Measurements from ENCODE around the gene SH3GLB1. TPM values are rescaled to one million over a fixed set of nuclear protein-coding genes. Genes with fewer than 3 reads are reported as not detected.
A peak's percentile ranks its signal among the peaks of the same experiment; 100 is the strongest.

The SH3GLB1 gene
- total RNA-seq, 6 donors from 2014 or later = 23.9 to 94.6 (median 62.0) TPM

DNA sequence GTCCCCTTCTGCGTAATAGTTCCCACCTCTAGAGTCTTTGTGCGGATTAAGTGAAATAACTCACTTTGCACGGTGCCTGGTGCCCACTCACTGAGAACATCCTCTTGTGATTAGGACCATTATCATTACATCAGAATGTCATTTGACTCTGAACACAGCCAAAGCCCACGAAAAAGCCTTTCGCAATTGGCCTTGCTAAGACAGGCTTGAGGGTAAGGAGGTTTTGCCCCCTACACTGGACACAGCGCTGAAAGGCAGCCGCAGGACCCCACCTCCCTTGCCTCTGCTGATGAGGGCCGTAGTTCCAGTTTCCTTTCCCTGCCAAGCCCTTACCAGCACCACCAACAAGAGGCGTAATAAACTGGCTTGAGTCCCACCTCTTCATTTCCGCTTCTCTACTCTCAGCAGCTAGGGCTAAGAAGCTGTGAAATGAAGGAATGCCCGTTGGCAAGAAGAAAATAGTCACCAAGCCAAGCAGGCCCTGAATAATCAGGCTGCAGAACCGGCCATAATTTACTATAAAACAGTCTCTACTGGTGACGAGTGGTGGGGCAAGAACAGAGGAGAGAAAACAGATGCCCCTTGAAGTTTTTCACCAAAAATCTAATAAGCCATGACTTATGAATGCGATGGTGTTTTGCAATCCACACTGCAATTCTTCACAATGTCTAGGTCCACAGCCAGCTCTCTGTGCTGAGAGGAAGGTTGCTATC is 53.1 kb downstream of the SH3GLB1 start:
- peak overlapping the region in 2 of 4 donors; percentile 61 to 69 for H3K27ac ChIP-seq
- peaks cover 0 to 3% (median 0%) of the 10 kb centered on the region in 4 donors for H3K4me1 ChIP-seq
- DNase-seq = peak; percentile 3 to 68
- H3K9me3 ChIP-seq = no peaks in the 10 kb centered on the region
- no peaks in the 10 kb centered on the region for H3K36me3 ChIP-seq
- no peaks in the 10 kb centered on the region for H3K27me3 ChIP-seq
- ATAC-seq (ENCODE audit: low FRiP score in 2 of 2) = peak; percentile 20 to 51
- 62 to 75% methylated on average over 14 of the region's 14 CpGs for whole genome bisulfite sequencing, 2 donors
- TF ChIP-seq POLR2A (IDR thresholded peaks at IDR 0.05) = no peak
- no peak for TF ChIP-seq EP300 (IDR thresholded peaks at IDR 0.05)
- TF ChIP-seq, protein P1, sequence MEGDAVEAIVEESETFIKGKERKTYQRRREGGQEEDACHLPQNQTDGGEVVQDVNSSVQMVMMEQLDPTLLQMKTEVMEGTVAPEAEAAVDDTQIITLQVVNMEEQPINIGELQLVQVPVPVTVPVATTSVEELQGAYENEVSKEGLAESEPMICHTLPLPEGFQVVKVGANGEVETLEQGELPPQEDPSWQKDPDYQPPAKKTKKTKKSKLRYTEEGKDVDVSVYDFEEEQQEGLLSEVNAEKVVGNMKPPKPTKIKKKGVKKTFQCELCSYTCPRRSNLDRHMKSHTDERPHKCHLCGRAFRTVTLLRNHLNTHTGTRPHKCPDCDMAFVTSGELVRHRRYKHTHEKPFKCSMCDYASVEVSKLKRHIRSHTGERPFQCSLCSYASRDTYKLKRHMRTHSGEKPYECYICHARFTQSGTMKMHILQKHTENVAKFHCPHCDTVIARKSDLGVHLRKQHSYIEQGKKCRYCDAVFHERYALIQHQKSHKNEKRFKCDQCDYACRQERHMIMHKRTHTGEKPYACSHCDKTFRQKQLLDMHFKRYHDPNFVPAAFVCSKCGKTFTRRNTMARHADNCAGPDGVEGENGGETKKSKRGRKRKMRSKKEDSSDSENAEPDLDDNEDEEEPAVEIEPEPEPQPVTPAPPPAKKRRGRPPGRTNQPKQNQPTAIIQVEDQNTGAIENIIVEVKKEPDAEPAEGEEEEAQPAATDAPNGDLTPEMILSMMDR (IDR thresholded peaks at IDR 0.05) = no peak
- peak in 1 of 2 donors; percentile 20 for TF ChIP-seq POLR2AphosphoS5 (IDR thresholded peaks at IDR 0.05)
- H3K4me3 ChIP-seq = no peak overlapping the region

DNA sequence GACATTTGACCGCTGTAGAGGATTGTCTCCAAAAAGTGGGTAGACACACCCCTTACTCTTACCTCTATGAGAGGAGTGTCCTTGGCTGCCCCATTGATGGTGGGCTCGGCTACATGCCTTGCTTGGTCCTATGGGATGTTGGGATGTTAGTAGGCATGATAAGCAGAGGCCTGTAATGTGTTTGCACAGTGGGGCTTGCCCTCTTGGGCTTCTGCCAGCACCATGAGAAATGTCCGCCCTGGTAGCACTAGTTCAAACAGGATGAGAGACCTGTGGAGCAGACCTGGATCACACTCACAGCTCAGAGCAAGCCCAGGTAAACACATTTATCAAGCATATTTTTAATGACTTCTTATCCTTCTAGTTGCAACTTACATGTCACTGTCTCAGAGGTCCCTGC is 54.2 kb downstream of the SH3GLB1 start:
- ATAC-seq (ENCODE audit: low FRiP score in 2 of 2) (no peak), DNase-seq (no peak)
- no peak overlapping the region for H3K4me3 ChIP-seq
- no peaks in the 10 kb centered on the region for H3K9me3 ChIP-seq
- H3K36me3 ChIP-seq = no peaks in the 10 kb centered on the region
- 63 to 84% methylated on average over 3 of the region's 3 CpGs for WGBS, 2 donors
- peaks cover 0 to 3% (median 0%) of the 10 kb centered on the region in 4 donors for H3K4me1 ChIP-seq
- H3K27me3 ChIP-seq = no peaks in the 10 kb centered on the region
- H3K27ac ChIP-seq = no peak overlapping the region
- no peak for TF ChIP-seq EP300 (IDR thresholded peaks at IDR 0.05)
- TF ChIP-seq POLR2A (IDR thresholded peaks at IDR 0.05) = no peak
- TF ChIP-seq, protein P1 (IDR thresholded peaks at IDR 0.05) = no peak
- no peak for TF ChIP-seq POLR2AphosphoS5 (IDR thresholded peaks at IDR 0.05)

DNA sequence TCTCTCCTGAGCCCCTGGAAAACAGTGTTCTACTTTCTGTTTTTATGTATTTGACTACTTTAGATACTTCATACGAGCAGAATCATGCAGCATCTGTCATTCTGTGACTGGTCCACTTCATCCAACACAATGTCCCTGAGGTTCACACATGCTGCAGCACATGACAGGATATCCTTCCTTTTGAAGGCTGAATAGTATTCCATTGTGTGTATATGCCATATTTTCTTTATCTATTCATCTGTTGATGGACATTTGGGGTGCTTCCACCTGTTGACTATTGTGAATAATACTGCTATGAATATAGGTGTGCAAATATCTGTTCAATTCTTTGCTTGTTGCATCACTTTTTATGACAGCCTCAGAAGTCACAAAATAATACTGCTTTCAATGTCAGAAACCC is 55.8 kb downstream of the SH3GLB1 start:
- H3K36me3 ChIP-seq = no peaks in the 10 kb centered on the region
- H3K27me3 ChIP-seq = no peaks in the 10 kb centered on the region
- no peak overlapping the region for H3K27ac ChIP-seq
- ATAC-seq (ENCODE audit: low FRiP score in 2 of 2) = no peak
- H3K4me1 ChIP-seq = peaks cover 0 to 5% (median 2%) of the 10 kb centered on the region in 4 donors
- no peaks in the 10 kb centered on the region for H3K9me3 ChIP-seq
- no peak for TF ChIP-seq POLR2A (IDR thresholded peaks at IDR 0.05)
- TF ChIP-seq EP300 (IDR thresholded peaks at IDR 0.05) = no peak
- TF ChIP-seq, protein P1 (IDR thresholded peaks at IDR 0.05) = no peak
- TF ChIP-seq POLR2AphosphoS5 (IDR thresholded peaks at IDR 0.05) = no peak
- WGBS, 2 donors = 71 to 88% methylated on average over 1 of the region's 1 CpG
- H3K4me3 ChIP-seq = no peak overlapping the region
- no peak for DNase-seq

DNA sequence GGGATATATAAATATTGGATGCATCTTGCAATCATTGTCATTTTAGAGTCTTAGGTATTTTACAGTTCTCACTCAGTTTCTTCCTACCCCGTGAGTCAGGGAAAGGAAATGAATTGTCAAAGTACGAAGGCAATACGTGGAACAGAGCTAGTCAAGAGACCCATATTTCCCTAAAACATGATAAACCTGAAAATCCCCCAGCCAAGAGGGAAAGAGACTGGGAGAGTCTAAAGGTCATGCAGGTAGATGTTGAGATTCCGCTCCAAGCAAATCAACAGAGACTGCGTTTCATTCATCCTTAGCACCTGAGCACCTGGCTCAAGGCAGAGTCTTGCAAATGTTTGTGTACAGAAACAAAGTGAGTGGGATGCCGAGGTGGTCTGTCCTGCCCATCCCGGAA is 58.0 kb downstream of the SH3GLB1 start:
- no peak for DNase-seq
- H3K9me3 ChIP-seq = no peaks in the 10 kb centered on the region
- no peaks in the 10 kb centered on the region for H3K36me3 ChIP-seq
- H3K4me3 ChIP-seq = no peak overlapping the region
- no peak for ATAC-seq (ENCODE audit: low FRiP score in 2 of 2)
- no peaks in the 10 kb centered on the region for H3K27me3 ChIP-seq
- H3K4me1 ChIP-seq = peaks cover 0 to 5% (median 0%) of the 10 kb centered on the region in 4 donors
- WGBS, 2 donors = 77 to 88% methylated on average over 7 of the region's 7 CpGs
- H3K27ac ChIP-seq = no peak overlapping the region
- TF ChIP-seq POLR2AphosphoS5 (IDR thresholded peaks at IDR 0.05) = no peak
- TF ChIP-seq POLR2A (IDR thresholded peaks at IDR 0.05) = no peak
- TF ChIP-seq EP300 (IDR thresholded peaks at IDR 0.05) = no peak
- TF ChIP-seq, protein P1 (IDR thresholded peaks at IDR 0.05) = no peak

DNA sequence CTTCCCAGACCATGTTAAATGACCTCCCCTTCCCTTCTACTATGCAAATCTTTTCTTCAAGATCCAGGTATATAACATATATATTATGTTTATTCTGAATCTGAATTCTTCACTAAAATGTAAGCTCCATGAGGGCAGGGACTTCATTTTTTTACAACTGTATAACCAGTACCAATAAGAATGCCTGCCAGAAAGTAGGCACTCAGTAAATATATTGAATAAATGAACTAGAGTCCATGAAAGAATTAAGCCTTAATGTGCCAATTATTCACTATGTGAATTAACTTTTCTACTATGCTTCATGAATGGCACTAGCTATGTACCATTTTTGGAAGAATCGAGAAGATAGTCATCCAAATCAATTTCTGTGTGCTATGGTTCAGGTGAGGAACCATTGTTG is 60.1 kb downstream of the SH3GLB1 start:
- Histone ChIP-seq H3K9me3 (no peaks in the 10 kb centered on the region), H3K27ac (no peak overlapping the region), H3K4me1 (peaks cover 0 to 5% (median 0%) of the 10 kb centered on the region in 4 donors), H3K36me3 (no peaks in the 10 kb centered on the region), H3K27me3 (no peaks in the 10 kb centered on the region), H3K4me3 (no peak overlapping the region)
- no peak for ATAC-seq (ENCODE audit: low FRiP score in 2 of 2)
- TF ChIP-seq POLR2AphosphoS5 (IDR thresholded peaks at IDR 0.05) (no peak), EP300 (IDR thresholded peaks at IDR 0.05) (no peak), POLR2A (IDR thresholded peaks at IDR 0.05) (no peak)
- TF ChIP-seq, protein P1 (IDR thresholded peaks at IDR 0.05) = no peak
- WGBS, 2 donors = 94 to 96% methylated on average over 1 of the region's 1 CpG
- DNase-seq = no peak
